Fibroblast of skin of left quadriceps (primary cell): ENCODE results near the gene UQCC5.

Experiments
- DNase-seq, 2 experiments: peaks; one replicate each; pipeline ENCODE4 v3.0.0-alpha.2; 2013; ENCODE audit warnings: low read depth in 2 of 2

Gene UQCC5

GRCh38 chr3:52503788-52504424 is 32.5 kb upstream of the UQCC5 start:
- no peak for DNase-seq

- no peak for DNase-seq
Observed at GRCh38 chr3:52504977-52505376, 31.4 kb upstream of the UQCC5 start.

DNA sequence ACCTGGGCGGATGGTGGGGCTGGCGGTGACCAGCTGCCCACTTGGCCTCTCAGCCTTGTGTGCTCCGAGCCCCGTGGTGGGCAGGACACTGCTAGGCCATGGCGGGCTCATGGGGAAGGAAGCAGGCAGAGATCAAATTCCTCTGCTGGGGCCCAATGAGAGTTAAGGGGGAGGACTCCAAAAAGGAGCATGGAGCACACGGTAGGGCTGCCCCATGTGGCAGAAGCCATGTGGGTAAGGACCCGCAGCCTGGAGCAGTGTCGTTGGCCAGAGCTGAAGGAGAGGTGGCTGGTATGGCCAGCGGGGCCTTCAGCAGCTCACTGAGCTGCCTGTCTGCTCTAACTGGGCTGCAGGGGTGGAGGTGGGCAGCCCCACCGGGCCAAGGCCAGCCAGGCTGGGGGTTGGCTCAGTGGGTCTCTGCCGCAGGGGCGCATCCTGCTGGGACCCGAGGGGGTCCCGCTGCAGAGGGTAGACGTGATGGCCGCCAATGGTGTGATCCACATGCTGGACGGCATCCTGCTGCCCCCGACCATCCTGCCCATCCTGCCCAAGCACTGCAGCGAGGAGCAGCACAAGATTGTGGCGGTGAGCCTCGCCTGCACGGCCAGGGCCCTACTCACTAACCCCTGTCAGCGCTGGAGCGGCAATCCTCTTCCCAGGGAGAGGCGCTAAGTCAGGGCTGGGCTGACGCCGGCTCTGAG is 30.0 kb upstream of the UQCC5 start:
- DNase-seq, result no peak

GRCh38 chr3:52507359-52507758 is 29.0 kb upstream of the UQCC5 start:
- DNase-seq, result no peak

DNA sequence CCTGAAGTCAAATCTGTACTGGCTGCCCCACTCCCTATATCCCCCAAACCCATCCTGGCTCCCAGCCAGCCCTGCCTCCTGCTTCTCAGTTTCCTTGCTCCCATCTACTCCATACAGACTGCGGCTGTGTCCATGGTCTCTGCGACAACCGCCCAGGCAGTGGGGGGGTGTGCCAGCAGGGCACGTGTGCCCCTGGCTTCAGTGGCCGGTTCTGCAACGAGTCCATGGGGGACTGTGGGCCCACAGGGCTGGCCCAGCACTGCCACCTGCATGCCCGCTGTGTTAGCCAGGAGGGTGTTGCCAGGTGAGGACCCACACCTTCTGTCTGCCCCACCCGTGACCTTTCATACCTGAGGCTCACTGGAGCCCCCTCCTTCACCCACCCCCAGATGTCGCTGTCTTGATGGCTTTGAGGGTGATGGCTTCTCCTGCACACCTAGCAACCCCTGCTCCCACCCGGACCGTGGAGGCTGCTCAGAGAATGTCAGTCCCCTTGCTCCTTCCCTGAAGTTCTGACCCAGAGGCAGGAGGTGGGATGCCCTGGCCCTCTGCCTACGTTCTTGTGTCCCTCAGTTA is 26.6 kb upstream of the UQCC5 start:
- DNase-seq, result no peak

DNA sequence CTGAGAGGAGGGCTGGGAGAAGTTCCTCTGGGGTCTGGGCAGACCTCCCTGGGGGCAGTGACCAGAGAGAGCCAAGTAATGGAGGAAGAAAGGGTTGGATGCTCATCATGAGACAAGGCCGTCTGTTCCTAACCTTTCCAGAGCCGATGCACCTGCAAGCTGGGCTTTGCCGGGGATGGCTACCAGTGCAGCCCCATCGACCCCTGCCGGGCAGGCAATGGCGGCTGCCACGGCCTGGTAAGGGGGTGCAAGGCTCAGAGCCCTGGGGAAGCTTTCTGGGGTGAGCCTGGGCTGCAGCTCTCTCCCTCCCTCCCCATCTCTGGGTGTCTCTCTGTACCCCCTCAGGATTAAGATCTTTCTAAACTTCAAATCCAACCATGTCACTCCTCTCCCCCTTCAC is 24.9 kb upstream of the UQCC5 start:
- no peak for DNase-seq

GRCh38 chr3:52512105-52512504 is 24.3 kb upstream of the UQCC5 start:
- no peak for DNase-seq

DNA sequence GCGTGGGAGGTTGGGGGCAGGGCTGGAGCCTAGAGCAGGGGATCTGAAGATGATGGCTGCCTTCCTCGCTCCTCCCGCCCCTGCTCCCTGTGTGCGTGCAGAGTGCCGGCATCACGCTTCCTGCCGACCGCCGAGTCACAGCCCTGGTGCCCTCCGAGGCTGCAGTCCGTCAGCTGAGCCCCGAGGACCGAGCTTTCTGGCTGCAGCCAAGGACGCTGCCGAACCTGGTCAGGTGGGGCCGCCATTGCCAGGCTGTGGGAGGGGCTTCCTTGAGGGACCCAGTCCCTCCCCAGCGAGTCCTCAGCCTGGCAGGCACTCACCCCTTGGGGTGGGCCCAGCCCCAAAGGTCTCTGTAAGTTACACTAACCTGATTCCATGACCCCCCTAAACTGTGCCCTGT is 23.7 kb upstream of the UQCC5 start:
- DNase-seq, result no peak

DNA sequence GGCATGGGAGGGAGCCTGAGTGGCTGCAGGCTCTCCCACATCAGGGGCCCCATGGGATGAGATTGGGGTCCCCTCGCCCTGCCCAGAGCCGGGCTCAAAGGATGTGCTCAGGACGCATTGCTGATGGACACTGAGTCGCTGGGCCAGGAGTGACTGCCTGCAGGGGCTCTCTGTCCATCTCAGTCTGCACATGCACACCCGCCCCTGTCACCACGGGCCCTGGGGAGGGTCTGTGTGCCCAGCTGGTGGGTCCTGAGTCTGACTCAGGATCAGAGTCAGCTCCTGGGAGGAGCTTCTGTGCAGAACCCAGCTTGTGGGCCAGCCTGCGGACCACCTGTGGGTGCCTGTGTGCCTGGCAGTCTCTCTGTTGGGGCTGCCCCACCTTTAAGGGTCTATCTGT is 23.1 kb upstream of the UQCC5 start:
- no peak for DNase-seq

DNA sequence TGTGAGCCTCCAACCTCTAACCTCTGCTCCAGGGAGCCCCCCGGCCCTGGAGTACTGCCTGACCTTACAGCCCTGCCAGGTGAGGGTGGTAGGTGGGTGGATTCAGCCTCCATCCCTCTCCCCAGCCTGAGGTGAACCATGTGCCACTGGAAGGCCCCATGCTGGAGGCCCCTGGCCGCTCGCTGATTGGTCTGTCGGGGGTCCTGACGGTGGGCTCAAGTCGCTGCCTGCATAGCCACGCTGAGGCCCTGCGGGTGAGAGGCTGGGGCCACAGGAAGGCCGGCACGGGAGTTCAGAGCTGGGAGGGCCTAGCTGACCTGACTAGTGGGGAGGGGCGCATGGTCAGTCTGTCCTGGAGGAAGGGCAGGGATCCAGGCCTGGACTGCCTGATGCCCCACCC is 21.8 kb upstream of the UQCC5 start:
- no peak for DNase-seq

- no peak for DNase-seq
Observed at GRCh38 chr3:52515192-52515591, 21.2 kb upstream of the UQCC5 start.

- DNase-seq, result no peak
Observed at GRCh38 chr3:52516509-52517195, 19.8 kb upstream of the UQCC5 start.

GRCh38 chr3:52517796-52518722 is 18.3 kb upstream of the UQCC5 start:
- DNase-seq, result no peak

DNA sequence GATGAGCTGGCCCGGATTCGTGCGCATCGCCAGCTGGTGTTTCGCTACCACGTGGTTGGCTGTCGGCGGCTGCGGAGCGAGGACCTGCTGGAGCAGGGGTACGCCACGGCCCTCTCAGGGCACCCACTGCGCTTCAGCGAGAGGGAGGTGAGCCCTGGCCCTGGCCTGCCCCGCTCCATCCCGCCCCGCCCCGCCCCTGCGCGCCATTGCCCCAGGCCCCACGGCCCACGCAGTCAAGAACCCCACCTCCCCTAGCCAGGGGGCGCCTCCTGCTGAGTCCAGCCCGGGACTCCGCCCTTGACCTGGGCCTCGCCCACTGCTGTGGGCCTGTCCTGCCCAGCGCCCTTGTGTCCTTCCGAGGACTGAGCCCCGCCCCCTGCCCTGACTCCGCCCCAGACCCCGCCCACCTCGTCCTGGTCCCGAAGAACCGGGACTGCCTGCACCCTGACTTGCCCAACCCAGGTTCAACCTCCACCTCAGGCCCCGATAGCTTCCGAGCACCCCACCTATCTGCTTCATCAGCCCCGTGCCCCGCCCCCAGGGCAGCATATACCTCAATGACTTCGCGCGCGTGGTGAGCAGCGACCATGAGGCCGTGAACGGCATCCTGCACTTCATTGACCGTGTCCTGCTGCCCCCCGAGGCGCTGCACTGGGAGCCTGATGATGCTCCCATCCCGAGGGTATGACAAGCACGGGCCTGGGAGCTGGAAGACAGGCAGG is 17.5 kb upstream of the UQCC5 start:
- DNase-seq, result no peak

- no peak for DNase-seq
Observed at GRCh38 chr3:52519445-52520140, 16.8 kb upstream of the UQCC5 start.

DNA sequence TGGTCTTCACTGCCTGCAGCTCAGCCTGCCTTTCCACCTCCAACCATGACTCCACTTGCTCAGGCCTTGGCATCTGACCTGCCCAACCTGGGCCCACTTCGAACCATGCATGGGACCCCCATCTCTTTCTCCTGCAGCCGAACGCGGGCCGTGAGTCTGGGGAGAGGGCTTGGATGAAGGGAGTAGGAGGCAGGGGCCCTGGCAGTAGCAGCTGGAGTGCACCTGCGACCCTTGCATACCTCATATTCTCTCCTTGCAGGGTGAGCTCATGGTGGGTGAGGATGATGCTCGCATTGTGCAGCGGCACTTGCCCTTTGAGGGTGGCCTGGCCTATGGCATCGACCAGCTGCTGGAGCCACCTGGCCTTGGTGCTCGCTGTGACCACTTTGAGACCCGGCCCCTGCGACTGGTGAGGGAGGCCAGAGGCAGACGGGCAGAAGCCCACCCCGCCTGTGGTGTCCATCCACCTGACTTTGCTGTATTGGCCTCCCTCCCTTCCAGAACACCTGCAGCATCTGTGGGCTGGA is 16.2 kb upstream of the UQCC5 start:
- no peak for DNase-seq

DNA sequence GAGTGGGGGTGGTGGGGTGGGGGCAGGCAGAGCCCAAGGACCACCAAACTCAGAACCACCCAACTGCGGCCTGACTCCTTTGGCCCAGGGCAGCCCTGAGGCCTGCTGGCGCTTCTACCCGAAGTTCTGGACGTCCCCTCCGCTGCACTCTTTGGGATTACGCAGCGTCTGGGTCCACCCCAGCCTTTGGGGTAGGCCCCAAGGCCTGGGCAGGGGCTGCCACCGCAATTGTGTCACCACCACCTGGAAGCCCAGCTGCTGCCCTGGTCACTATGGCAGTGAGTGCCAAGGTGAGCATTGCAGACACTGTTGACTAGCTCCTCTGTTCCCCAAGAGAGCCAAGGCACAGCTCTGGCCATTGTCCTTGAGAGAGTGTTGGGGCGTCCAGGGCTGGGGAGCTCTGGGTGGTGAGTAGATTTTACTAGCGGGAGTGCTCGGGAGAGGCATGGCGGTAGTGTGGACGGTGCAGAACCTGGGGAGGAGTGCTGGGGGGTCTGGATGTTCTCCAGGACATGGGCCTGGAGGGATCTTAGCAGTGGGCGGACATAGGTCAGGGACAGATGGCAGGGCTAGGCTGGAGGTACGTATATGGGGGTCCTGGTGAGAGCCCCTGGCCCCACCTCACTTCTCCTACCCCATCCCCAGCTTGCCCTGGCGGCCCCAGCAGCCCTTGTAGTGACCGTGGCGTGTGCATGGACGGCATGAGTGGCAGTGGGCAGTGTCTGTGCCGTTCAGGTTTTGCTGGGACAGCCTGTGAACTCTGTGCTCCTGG is 15.5 kb upstream of the UQCC5 start:
- no peak for DNase-seq

DNA sequence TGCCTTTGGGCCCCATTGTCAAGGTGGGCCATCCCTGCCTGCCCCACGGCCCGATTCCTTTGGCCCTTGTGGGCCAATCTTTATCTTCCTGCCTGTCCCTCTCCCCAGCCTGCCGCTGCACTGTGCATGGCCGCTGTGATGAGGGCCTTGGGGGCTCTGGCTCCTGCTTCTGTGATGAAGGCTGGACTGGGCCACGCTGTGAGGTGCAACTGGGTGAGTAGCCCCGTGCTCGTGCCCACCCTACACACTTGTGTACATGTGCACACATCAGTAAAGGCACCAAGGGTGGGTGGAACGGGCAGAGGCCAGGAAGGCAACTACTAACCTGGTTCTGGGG is 14.9 kb upstream of the UQCC5 start:
- no peak for DNase-seq

- DNase-seq, result no peak
Observed at GRCh38 chr3:52521881-52522650, 14.3 kb upstream of the UQCC5 start.
